Body of pancreas (tissue), 4 donors: ENCODE results near the gene MAD1L1.

ENCODE experiments used
- POLR2A ChIP-seq, 3 donors: fragments of 450-650 bp; IDR thresholded peaks; one replicate each; pipeline ENCODE4 v1.6.1; 2016; ENCODE audit warnings: antibody characterized with exemption in 3 of 3, mild to moderate bottlenecking in 2 of 3
- TF ChIP-seq, protein P1 (sequence below), 7 experiments: fragments of 450-650 bp in 4 of 7; fragments of 200-600 bp in 3 of 7; sonication (generic) in 3 of 7; IDR thresholded peaks; one replicate each; pipeline ENCODE4 v1.5.1; 2016 to 2019; ENCODE audit warnings: antibody characterized with exemption in 7 of 7

DNA sequence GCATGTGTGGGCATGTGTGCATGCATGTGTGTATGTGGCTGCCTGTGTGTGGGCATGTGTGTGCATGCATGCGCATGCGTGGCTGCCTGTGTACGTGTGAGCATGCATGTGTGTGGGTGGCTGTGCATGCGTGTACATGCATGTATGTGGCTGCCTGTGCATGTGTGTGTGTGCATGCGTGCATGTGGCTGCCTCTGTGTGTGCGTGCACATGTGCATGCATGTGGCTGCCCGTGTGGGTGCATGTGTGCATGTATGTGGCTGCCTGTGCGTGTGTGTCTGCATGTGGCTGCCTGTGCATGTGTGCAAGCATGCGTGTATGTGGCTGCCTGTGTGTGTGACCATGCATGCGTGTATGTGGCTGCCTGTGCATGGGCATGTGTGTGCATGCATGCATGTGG is 345.5 kb downstream of the MAD1L1 start:
- TF ChIP-seq, protein P1, sequence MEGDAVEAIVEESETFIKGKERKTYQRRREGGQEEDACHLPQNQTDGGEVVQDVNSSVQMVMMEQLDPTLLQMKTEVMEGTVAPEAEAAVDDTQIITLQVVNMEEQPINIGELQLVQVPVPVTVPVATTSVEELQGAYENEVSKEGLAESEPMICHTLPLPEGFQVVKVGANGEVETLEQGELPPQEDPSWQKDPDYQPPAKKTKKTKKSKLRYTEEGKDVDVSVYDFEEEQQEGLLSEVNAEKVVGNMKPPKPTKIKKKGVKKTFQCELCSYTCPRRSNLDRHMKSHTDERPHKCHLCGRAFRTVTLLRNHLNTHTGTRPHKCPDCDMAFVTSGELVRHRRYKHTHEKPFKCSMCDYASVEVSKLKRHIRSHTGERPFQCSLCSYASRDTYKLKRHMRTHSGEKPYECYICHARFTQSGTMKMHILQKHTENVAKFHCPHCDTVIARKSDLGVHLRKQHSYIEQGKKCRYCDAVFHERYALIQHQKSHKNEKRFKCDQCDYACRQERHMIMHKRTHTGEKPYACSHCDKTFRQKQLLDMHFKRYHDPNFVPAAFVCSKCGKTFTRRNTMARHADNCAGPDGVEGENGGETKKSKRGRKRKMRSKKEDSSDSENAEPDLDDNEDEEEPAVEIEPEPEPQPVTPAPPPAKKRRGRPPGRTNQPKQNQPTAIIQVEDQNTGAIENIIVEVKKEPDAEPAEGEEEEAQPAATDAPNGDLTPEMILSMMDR (IDR thresholded peaks at IDR 0.05), result no peak
- no peak for TF ChIP-seq POLR2A (IDR thresholded peaks at IDR 0.05)
